Loucy (cell line): ENCODE results near the gene RAB38.

Experiments used
- EZH2phosphoT487 ChIP-seq: fragments of 200-600 bp; IDR thresholded peaks from 2 replicates; pipeline ENCODE4 v1.6.1; 2018; ENCODE audit warnings: antibody characterized with exemption, mild to moderate bottlenecking, moderate library complexity, borderline replicate concordance
- TF ChIP-seq, protein P1 (sequence below): fragments of 200-600 bp; sonication (generic); conservative IDR thresholded peaks from 2 replicates; pipeline ENCODE4 v1.5.1; 2014; ENCODE audit warnings: mild to moderate bottlenecking, antibody characterized with exemption, low read length

DNA sequence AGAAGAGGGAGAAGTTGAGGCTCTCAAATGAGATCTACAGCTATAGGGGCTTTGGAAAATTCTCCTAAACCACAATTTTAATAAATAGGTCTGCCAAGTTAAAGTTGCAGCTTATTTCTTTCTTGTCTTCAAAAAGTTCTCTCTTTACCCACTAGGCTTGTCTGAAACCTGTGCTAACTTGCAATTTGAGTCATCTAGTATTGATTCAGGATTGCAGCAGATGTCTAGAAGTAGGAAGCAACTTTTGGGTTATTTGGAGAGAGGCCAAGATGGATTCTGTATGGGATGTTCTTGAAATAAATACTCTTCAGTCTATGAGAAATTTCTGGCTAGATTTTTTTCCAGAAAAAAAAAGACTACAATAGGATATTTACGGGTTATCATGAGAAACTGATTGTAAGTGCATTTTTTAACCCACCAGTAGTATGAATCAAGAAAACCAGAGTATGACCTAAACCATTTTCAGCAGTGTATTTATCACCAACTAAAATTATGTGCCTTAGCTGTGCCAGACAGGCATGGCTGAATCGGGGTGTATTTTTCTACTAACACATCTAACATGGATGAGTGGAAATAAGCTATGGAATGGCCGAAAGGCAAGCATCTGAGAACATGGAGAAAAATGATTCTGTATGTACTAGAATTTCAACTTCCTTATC is 4.9 kb upstream of the RAB38 start:
- TF ChIP-seq, protein P1, sequence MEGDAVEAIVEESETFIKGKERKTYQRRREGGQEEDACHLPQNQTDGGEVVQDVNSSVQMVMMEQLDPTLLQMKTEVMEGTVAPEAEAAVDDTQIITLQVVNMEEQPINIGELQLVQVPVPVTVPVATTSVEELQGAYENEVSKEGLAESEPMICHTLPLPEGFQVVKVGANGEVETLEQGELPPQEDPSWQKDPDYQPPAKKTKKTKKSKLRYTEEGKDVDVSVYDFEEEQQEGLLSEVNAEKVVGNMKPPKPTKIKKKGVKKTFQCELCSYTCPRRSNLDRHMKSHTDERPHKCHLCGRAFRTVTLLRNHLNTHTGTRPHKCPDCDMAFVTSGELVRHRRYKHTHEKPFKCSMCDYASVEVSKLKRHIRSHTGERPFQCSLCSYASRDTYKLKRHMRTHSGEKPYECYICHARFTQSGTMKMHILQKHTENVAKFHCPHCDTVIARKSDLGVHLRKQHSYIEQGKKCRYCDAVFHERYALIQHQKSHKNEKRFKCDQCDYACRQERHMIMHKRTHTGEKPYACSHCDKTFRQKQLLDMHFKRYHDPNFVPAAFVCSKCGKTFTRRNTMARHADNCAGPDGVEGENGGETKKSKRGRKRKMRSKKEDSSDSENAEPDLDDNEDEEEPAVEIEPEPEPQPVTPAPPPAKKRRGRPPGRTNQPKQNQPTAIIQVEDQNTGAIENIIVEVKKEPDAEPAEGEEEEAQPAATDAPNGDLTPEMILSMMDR = no peak
- no peak for TF ChIP-seq EZH2phosphoT487
